T-helper 2 cell treated with Interferon-gamma antibody and Interleukin-4, amounts not matched to agents 100 ng/mL and 5 ng/mL, for 36 hours (primary cell): ENCODE measurements around the gene STRBP. TPM values are rescaled to one million over a fixed set of nuclear protein-coding genes. Genes with fewer than 3 reads are reported as not detected.

Experiments
- total RNA-seq: library from RNA; stranded (reverse); gene quantifications from 2 replicates; pipeline ENCODE4 v1.2.3, GENCODE V29; 2022

Gene STRBP
- total RNA-seq, 1 donor from 2014 or later: 18.2 TPM

Other genes with a start within 250 kb of the STRBP start
- 0.23 and 0.91 TPM in 2 replicates for gene GPR21, start 234.9 kb downstream of the STRBP start, total RNA-seq
- gene CRB2, start 87.6 kb upstream of the STRBP start, total RNA-seq: not detected in 2 replicates